NCI-H510A (cell line): ENCODE data around the gene FAM222B.
"Not testable (repeated sequence)": the region's sequence is repeated elsewhere in the genome, so short reads cannot be mapped to it uniquely, and the experiment has no call there.

ENCODE experiments used
- DNase-seq: peaks from one replicate; lab custom pipeline; 2025; lab: John Stamatoyannopoulos, UW

The FAM222B gene

GRCh38 chr17:28839221-28839620 lies 3.4 kb downstream of the FAM222B start:
- DNase-seq = no peak

DNA sequence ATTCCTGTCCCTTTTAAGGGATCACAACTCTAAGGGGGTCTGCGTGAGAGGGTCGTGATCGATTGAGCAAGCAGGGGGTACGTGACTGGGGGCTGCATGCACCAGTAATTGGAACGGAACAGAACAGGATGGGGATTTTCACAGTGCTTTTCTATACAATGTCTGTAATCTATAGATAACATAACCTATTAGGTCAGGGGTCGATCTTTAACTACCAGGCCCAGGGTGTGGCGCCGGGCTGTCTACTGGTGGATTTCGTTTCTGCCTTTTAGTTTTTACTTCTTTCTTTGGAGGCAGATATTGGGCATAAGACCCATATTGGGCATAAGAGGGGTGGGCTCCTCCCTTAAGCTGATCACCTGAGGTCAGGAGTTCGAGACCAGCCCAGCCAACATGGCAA lies 6.0 kb downstream of the FAM222B start:
- not testable (repeated sequence) for DNase-seq

- DNase-seq = no peak
These were observed 8.2 kb downstream of the FAM222B start for GRCh38 chr17:28834420-28834819.

- DNase-seq = no peak
These were observed 14.1 kb downstream of the FAM222B start for GRCh38 chr17:28828294-28829040.

DNA sequence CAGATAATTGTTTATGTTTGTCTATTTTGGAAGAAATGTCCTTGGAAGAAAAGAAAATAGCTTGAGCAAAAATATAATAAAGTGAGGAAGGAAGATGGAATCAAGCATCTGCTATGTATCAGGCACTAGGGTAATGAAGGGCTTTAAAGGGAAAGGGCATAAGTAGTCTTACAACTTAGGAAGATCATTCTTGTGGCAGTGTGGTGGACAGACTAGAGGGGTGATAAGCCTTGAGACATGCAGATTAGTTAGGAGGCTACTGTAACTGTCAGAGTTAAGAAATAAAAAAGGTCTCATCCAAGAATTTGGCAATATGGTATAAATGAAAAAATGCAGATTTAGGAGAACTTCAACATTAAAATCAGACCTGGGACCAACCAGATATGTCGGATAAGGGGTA lies 14.9 kb downstream of the FAM222B start:
- DNase-seq = no peak

GRCh38 chr17:28819582-28819981 lies 23.0 kb downstream of the FAM222B start:
- no peak for DNase-seq

DNA sequence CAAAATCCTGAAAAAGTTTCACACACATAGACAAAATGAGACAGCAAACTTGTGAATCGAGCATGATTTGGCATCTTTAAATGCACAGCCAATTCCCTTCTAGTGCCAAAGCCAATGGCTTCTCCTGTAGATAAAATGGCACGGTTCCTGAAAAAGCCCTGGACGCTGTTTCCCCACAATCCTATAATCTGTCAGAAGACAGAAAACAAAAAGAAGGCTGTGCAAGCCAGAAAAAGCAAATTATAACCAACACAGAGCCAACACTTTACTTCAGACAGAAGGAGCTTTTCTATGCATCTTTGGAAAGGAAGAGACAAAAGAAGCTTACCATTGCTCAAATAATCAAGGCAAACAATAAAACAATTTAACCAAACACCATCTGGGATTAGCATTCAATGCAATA lies 23.8 kb downstream of the FAM222B start:
- DNase-seq = no peak

GRCh38 chr17:28816540-28816939 lies 26.1 kb downstream of the FAM222B start:
- DNase-seq = no peak

DNA sequence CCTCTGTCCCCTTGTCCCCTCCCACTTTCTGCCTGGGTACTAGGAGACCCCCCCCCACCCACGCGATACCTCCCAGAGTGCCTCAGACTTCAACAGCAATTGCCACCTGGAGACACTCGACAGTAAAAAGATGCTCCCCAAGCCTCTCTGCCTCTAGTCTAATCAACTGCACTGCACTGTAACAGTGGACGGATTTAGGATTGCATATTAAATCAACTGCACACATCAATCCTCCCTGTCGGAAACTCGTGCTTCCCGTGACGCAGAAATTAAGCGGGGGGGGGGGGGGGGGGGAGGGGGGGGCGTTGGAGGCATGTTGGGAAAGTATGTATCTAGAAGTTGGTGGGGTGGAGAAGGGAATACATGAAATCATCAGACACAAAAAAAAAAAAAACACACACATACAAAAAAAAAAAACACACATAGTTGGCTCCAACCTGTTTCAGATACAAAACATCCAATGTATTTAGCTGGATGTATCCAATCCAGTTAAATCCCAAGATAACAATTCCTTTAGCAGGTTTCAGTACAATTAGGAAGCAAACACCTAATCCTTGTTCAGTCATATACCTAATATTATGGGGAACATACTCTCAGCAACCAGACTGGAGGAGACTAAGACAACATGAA lies 29.7 kb downstream of the FAM222B start:
- peak; percentile 98 for DNase-seq

GRCh38 chr17:28812091-28812747 lies 30.4 kb downstream of the FAM222B start:
- peak; percentile 98 for DNase-seq

GRCh38 chr17:28811651-28812090 lies 30.9 kb downstream of the FAM222B start:
- no peak for DNase-seq

DNA sequence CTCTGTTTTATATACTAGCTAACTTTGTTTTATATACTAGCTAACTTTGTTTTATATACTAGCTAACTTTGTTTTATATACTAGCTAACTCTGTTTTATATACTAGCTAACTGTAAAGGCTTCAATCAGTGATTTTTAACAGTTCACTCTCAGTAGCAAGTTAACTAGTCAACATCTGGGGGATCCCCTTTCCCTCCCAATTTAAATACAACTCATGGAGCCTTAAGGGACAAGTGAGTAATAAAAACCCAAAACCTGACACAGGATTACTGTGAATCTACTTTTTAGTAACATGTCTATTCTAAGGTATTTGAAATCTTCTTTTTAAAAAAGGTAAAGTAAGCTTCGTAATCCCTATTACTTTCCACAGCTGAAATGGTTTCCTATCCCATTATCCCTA lies 32.2 kb downstream of the FAM222B start:
- DNase-seq = no peak

- DNase-seq = no peak
These were observed 34.5 kb downstream of the FAM222B start for GRCh38 chr17:28807925-28808634.

- DNase-seq = no peak
These were observed 46.5 kb downstream of the FAM222B start for GRCh38 chr17:28796062-28796461.

DNA sequence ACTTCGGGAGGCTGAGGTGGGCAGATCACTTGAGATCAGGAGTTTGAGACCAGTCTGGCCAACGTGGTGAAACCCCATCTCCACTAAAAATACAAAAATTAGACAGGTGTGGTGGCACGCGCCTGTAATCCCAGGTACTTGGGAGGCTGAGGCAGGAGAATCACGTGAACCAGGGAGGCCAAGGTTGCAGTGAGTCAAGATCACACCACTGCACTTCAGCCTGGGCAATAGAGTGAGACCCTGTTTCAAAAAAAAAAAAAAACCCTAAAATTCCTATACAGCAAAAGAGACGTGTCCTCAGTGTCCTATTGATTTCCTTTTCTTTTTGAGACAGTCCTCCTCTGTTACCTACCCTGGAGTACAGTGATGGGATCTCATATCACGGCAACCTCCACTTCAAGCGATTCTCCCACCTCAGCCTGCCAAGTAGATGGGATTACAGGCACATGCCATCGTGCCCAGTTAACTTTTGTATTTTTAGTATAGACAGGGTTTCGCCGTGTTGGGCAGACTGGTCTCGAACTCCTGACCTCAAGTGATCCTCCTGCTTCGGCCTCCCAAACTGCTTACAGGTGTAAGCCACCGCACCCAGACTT lies 47.6 kb downstream of the FAM222B start:
- not testable (repeated sequence) for DNase-seq

GRCh38 chr17:28792877-28793661 lies 49.5 kb downstream of the FAM222B start:
- peak; percentile 33 for DNase-seq

DNA sequence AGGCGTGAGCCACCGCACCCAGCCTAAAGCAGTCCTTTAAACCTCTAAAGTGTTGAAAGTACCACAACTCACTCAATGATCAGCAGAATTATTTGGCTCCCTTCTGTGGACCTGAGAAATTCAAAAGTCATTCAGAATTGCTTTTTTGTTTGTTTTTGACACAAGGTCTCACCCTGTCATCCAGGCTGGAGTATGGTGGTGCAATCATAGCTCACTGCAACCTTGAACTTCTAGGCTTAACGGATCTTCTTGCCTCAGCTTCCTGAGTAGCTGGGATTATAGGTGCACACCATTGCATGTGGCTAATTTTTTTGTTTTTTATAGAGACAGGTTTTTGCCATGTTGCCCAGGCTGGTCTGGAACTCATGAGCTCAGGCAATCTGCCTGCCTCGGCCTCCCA lies 54.5 kb downstream of the FAM222B start:
- no peak for DNase-seq

- no peak for DNase-seq
These were observed 59.4 kb downstream of the FAM222B start for GRCh38 chr17:28783161-28783560.

GRCh38 chr17:28779601-28780000 lies 63.0 kb downstream of the FAM222B start:
- not testable (repeated sequence) for DNase-seq

DNA sequence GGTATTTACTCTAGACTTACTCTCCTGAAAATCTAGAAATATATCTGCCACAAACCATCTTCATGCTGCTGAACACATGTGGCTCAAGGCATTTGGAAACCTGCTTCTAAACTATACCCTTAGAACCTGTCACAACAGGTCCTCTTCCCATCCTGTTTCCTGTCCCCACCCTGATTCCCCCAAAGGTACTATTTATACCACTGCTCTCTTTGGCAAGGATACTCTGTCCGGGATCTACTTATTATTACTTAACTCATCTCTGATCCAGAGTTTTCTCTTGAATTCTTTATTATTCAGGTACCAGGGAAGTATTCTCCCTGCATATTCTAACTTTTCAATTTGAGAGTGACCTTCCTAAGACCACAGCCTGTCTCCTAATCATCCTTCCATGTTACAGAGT lies 65.4 kb downstream of the FAM222B start:
- no peak for DNase-seq

DNA sequence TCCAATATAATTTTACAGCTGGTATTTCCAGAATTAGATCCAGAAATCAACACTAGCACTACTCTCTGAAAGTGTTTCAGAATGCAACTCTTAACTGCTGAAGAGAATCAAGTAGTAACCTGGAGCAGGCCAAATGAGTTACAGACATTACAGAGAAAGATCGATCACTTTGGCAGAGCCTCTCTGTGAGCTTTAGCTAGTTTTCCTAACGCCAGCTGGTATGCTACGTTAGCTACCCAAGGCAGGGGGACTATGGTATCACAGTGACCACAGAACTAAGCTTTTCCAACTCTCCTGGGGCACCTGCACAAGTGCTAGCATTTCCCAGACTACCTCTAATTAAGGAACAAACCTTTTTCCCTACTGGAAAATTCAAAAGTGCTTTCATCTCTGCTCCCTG lies 68.4 kb downstream of the FAM222B start:
- no peak for DNase-seq
